ENCODE data around the gene PLEKHN1.
"Not testable (repeated sequence)": the region's sequence is repeated elsewhere in the genome, so short reads cannot be mapped to it uniquely, and the experiment has no call there.

Gene PLEKHN1

DNA sequence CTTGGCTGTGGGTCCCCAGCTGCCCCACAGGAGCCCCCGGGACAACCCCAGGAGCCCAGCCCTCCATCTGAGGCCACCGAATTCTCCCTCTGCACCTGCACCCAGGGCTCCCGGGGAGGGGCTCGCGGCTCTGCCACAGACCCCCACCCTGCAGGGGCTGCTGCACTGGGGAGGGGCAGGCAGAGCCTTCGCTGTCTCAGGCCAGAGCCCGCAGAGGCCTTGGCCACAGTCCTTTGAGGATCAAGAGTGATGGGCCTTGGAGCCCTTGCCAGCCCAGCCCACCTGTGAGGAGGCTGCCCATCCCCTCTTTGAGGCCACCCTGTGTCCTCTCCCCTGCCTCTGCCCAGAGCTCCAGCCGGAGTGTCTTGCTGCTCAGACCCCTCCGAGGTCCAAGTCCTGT, 9.1 kb downstream of the PLEKHN1 start:
- no peak for DNase-seq

DNA sequence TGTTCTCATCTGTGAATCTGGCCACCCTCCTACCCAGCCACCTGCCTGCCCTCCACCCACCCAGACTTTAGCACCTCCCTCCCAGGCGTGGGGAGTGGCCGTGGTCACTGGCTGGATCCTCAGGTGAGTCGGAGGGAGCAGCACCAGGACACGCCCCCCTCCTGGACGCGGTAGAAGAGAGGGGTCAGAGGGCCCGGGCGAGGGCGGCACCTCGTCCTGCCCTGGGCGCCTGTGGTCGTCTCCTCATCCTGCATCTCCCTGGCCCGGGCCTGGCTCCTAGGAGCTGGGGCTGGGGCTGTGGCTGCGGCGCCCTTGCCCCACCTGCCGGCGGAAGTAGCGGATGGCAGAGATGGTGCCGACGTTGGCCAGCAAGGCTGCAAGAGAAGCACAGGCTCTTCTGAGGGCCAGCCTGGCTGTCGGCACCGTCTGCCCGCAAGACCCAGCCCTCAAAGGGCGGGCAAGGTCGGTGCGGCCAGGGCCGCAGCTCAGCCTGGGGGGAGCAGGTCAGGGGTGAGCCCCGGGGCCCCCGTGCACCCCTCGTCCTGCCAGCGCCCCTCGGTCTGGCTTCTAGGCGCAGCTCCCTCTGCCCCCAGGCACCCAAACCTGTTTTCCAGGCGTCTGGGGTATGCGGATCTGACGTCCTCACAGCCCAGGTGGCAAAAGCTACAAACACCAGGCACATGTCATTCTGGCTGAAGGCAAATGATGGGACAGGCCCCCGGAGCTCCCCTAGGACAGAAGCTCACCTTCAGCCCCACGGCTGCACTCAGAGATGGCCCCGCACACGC, 9.8 kb downstream of the PLEKHN1 start:
- DNase-seq = peak in 3 of 4 experiments; percentile 35 to 53 (median 36)

DNA sequence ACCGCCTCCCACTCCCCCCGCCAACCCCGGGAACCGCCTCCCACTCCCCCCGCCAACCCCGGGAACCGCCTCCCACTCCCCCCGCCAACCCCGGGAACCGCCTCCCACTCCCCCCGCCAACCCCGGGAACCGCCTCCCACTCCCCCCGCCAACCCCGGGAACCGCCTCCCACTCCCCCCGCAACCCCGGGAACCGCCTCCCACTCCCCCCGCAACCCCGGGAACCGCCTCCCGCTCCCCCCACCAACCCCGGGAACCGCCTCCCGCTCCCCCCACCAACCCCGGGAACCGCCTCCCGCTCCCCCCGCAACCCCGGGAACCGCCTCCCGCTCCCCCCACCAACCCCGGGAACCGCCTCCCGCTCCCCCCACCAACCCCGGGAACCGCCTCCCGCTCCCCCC, 10.5 kb downstream of the PLEKHN1 start:
- not testable (repeated sequence) for DNase-seq

DNA sequence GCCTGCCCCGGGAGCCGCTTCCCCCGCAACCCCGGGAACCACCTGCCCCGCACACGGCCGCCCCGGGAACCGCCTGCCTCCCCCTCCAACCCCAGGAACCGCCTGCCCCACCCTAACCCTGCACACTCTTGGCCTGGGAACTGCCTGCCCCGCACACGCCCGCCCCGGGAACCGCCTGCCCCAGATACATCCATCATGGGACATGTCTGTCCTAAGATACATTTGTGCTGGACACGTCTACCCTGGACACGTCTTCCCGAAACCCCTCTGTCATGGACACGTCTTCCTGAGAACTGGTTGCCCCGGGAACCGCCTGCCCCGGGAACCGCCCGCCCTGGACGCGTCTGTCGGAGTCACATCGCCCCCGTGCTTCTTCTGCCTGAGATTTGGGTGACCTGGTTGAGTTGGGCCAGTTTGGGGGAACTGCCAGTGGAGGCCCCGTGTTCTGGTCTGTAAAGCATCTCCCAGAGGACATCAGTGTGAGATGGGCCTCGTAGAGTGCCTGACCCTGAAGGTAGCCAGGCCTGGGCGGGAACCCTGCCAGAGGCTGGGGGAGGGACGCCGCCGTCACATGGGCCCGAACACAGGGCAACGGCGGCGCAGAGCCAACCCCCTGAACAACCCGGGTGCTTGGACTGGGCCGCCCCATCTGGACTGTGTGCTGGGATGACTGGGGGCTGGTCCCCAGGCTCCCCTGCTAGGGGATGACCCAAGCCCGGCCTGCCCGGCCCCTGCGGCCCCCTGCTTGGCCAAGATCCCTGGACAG, 12.0 kb downstream of the PLEKHN1 start:
- no peak for DNase-seq

DNA sequence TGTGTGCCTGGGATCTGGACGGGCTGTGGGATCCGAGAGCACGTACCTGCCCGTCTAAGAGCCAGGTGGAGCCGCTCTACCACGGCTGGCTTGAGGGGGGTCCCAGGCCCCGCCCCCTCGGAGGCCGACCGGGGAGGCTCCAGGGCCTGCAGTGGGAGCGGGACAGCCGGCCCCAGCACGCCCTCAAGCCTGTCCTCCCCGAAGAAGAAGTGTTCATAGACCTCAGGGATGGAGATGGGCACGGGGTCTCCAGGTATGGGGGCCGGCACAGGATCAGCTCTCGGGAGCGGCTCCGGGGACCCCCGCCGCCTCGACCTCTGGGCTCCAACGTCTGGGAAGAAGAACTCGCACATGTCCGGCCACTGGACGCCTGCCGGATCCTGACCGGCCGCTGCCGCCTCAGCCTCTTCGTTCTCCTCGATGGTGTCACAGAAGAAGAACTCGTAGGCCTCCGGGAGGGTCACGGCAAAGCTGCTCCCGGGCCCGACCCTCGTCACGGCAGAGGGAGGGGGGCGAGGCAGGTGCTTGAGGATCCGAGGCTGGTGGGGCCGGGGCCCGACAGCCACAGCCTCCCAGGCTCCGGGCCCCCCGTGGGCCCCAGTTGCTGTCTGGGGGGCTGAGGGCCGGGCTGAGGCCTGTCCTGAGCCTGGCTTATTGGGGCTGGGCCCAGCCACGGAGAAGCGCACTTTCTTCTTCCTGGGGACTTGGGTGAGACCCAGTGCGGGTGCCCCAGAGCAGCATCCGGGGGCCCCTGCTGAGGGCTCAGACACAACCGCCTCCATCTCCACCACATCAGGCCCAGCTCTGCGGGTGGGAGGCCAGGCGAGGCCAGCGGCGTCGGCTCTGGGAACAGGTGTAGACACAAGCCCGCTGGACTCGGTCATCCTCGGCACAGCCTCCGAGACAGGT, 12.8 kb downstream of the PLEKHN1 start:
- DNase-seq = no peak

DNA sequence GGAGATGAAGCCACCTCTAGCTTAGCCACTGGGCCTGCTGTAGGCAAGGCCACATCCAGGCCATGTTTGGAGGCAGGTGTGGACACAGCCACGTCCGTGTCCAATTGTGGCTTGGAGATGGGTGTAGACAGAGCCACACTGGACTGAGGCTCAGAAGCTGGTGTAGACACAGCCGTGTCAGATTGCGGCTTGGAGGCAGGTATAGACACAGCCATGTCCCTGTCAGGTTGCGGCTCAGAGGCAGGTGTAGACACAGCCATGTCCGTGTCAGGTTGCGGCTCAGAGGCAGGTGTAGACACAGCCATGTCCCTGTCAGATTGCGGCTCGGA, 13.4 kb downstream of the PLEKHN1 start:
- no peak for DNase-seq

DNA sequence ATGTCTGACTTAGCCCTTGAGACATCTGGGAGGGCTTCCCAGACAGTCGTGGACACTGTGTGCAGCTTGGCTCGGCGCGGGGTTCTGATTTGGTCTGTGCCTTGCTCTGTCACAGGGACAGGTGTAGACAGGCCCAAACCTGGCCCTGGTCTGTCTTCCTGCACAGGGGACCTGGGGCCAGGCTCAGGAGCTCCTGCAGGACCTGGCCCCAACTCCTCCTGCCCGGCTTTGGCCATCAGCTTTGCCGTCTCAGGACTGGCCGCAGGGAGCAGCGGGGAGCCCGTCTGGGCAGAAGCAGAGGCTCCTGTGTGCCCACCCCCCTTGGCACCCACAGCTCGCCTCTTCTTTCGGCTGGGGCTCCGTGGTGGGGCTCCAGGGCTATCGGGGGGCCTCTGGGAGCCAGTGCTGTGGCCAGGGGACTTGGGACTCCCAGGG, 13.9 kb downstream of the PLEKHN1 start:
- no peak for DNase-seq

DNA sequence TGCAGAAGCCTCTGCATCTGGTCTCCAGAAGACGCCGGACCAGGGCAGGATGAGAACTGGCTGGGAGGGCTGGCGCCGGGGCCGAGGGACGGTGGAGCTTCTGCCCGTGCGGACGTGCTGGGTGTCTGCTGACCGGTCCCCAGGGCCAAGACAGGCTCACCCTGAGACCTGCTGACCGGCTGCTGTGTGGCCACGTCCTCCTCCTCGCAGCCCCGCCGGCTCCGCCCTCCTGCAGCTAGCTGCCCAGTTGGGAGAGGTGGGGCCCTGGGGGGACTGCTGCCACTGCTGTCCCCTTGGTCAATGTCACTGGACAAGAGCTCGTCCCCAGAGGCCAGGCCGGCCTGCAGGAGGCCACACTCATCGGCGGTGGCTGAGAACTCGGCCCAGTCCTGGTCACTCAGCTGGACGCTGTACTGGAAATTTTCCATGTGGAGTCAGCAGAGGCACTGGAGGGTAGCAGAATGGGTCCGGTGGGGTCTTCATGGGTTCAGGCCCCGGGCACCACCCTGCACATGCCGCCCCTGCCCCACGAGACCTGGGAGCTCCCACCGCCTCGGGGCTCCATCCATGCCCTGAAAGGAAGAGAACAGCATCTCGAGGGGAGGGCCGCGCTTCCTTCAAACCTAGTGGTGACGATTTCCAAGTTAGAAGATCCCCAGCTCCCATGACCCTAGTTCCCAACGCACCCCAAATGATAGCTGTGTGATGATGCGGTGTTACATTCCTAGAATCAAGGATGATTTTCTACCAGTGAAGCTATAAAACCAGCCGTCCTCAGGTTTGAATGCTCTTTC, 14.5 kb downstream of the PLEKHN1 start:
- DNase-seq = no peak

DNA sequence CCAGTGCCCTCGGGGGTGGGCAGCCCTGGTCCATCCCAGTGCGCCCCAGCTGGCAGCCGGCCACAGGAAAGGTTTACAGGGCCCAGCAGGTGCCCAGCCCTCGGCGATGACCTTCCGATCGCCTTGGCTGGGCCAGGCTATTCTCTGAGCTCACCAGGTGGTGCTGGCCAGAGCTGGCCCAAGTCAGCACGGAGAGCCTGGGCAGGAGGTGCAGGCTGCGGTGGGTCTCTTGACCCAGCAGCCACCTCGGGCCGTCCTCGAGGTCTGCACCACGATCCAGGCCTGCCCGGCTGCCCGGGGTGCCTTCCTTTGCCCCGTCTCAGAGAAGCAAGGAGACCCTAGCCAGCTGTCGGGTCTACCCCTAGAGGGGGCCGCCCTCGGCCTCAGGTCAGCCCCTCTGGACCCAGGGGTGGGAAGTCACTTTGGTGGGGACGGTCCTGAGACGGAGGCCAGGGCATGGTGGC, 15.2 kb downstream of the PLEKHN1 start:
- DNase-seq = no peak

DNA sequence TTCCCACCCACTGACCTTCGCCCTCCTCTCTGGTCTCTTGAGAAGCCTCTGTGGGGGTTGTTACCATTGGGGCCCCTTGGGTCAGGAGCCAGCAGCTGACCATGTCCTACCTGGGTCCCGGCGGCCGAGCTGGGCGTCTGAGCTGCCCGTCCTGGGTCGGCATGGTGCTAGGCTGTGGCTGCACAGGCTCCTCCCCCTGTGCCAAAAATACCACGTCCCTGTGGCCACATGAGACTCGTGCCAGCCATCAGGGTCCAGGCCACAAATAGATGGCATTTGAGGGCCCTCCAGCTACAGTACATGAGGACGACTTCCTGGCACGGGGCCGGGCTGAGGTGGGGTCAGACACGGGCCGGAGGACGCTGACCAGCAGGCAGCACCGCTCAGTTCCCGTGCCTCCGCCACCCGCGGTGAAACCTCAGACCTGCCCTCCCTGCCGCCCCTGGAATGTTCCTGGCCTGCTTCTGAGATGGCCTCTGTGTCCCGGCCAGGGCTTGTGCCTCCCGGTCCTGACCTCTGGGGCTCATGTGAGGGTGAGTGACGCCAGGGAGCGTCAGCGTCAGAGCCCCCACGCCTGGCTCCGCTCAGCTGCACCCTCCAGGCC, 15.8 kb downstream of the PLEKHN1 start, which contains the start of gene PERM1:
PERM1 (minus strand) TSS at position 139 of the 604 bp plus-strand sequence. CDS start 1,064 bp downstream, outside the sequence.
- DNase-seq = no peak

DNA sequence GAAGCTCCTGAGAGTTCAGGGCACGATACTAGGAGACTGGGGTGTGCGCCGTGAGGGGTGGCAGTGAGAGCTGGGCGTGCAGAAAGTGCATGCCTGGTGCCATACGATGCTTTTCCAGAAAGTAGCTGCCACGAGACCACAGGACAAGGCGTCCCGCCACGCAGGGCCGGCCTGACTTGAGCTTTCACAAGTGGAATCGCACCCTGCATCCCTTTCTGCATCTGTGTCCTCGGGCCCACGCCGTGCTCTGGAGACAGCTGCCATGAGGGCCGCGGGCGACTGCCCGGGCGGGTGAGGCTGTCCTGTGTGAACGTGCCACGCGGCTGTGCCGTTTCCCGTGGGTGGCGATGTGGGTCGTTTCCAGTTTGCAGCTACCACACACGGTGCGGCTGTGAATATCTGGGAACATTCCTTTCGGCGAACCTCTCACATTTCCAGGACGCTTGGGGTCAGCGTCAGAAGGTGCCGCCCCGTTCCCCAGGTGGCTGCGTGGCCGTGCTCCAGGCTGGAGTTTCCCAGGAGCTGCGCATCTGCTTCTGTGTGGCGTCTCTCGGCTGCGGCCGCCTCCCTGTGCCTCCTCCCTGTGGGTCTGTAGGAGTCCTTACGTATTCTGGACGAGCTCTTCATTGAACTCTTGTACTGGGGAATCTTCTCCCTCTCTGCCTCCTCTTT, 16.6 kb downstream of the PLEKHN1 start:
- DNase-seq = no peak

DNA sequence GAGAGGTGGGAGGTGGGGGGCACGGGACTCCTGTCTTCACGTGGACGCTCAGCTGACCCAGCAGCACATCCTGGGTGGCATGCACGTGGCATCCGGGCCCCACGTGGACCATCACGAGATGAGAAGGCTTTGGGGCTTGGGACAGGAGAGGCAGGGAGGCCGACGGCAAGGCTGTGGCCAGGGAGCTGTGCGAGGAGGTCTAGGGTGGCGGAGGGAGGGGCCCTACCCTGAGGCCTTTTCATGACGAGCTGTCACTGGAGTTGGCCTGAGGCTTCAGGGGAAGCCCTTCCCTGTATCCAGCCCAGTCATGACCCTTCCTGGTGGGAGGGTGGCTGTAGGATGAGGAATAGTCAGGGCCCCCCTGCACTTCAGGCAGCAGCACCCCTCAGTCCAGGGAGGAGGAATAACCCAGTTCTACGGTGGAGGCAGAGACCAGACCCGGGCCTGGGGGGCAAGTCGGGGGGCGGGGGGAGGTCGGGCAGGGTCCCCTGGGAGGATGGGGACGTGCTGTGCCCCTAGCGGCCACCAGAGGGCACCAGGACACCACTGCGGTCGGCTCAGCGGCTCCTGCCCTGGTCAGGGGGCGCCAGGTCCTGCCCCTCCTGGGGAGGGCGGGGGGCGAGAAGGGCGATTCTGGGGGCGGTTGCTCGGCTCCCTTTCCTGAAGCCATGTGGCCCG, 17.7 kb downstream of the PLEKHN1 start:
- peak; percentile 35 to 45 (median 42) for DNase-seq

DNA sequence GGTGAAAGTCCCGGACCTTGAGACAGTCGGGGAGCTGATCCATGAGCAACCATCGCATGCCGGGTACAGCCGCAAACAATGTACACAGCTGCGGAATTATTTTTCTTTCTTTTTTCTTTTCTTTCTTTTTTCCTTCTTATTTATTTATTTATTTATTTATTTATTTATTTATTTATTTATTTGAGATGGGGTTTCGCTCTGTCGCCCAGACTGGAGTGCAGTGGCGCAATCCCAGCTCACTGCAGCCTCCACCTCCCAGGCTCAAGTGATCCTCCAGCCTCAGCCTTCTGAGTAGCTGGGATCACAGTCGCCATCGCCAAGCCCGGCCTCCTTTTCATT, 18.2 kb downstream of the PLEKHN1 start:
- DNase-seq = no peak

DNA sequence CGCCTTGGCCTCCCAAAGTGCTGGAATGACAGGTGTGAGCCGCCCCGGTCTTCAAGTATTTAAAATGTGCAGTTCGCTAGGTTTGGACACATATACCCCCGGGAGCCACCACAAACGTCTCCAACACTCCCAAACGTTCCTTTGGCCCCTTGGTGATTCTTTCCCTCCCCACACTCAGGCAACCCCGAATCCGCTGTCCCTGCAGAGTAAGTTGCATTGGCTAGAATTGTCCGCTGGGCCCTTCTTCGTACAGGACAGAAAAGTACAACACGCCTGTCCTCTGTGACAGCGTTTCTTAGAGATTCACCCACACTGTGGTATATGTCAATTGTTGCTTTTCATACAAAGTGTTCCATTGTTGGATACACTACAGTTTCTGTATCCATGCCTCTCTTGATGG, 18.8 kb downstream of the PLEKHN1 start:
- DNase-seq = no peak

DNA sequence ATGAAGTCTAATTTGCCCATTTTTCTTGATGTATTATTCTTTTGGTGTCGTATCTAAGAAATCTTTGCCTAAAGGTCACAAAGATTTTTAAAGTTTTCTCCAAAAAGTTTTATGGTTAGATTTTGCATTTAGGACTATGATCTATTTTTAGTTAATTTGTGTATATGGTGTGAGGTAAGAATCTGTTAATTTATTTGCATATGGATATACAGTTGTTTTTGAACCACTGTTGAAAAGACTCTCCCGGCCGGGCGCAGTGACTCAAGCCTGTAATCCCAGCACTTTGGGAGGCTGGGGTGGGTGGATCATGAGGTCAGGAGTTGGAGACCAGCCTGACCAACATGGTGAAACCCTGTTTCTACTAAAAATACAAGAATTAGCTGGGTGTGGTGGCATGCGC, 21.8 kb downstream of the PLEKHN1 start:
- not testable (repeated sequence) for DNase-seq

DNA sequence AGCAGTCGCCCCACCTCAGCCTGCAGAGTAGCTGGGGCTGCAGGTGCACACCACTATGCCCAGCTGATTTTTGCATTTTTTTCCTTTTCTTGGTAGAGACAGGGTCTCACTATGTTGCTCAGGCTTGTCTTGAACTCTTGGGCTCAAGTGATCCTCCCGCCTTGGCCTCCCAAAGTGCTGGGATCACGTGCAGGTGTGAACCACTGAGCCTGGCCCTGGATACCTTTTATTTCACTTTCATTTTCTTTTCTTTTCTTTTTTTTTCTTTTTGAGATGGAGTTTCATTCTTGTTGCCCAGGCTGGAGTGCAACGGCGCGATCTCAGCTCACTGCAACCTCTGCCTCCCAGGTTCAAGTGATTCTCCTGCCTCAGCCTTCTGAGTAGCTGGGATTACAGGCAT, 25.0 kb downstream of the PLEKHN1 start:
- not testable (repeated sequence) for DNase-seq

DNA sequence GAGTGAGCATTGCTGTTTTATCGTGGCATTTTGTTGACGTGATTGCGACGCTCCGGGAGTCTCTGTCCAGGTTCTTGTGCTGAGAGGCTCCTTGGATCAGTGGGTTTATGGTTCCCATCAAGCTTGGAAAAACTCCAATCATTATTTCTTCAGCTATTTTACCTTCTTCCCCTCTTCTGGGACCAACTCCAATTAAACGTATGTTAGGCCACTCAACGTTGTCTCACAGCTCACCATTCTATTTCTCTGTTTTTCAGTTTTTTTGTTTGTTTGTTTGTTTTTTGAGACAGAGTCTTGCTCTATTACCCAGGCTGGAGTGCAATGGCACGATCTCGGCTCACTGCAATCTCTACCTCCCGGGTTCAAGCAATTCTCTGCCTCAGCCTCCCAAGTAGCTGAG, 25.6 kb downstream of the PLEKHN1 start:
- no peak for DNase-seq

DNA sequence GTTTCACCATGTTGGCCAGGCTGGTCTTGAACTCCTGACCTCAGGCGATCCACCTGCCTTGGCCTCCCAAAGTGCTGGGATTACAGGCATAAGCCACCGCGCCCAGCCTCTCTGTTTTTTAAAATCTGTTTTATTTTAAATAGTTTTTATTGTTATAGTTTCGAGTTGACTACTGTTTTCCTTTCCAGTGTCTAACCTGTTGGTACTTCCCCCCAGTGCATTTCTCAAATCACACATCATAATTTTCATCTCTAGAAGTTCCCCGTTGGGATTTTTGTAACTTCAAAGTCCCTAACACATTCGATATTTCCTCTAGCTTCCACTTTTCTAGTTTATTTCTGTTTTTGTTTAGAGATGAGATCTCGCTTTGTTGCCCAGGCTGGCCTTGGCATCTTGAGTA, 26.1 kb downstream of the PLEKHN1 start:
- no peak for DNase-seq

DNA sequence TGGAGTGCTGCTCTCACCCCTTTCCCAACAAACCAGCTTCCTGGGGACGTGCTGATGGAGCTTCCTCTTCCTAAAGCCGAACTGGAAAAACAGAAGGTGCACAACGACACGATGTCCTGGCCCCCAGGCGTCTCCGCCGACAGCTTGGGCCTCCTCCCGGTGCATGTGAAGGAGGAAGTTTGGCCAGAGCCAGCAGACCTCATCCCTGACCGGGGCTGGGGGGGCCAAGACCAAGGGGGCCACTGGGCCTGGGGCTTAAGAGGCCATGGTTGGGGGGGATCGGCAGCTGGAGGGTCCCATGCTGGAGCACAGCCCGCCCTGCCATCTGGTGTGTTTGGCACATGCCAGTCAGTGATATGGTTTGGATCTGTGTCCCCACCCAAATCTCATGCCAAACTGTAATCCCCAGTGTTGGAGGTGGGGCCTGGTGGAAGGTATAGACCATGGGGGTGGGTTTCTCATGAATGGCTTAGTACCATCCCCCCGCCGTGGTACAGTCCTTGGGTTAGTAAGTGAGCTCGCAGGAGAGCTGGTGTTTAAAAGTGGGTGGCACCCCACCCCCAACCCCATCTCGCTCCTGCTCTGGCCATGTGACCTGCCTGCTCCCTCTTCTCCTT, 27.2 kb downstream of the PLEKHN1 start:
- DNase-seq = no peak

DNA sequence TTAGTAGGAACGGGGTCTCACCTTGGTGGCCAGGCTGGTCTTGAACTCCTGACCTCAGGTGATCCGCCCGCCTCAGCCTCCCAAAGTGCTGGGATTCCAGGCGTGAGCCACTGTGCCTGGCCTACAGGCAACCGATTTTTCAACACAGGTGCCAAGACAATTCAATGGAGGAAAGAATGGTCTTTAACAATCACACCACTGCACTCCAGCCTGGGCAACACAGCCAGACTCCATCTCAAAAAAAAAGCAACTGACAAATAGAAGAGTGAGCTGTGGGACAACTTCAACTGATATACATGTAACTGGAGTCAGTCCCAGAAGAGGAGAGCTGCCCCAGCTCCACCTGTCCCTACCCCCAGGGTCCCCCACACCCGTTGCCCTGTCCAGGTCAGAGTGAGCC, 28.3 kb downstream of the PLEKHN1 start:
- DNase-seq = not testable (repeated sequence)

Data from activated CD4-positive, CD25-positive, alpha-beta regulatory T cell (primary cell).